Pancreas (tissue), 10 donors: Measurements from ENCODE around the gene CHMP1A. TPM values are rescaled to one million over a fixed set of nuclear protein-coding genes. Genes with fewer than 3 reads are reported as not detected.
"Not testable (repeated sequence)": the region's sequence is repeated elsewhere in the genome, so short reads cannot be mapped to it uniquely, and the experiment has no call there.

Source experiments
- ATAC-seq, 4 donors: fragments of 200-7000 bp; cut with Tn5 transposase; one replicate each; pipeline versions ENCODE4 v1.8.0 to v1.9.1; 2020; ENCODE audit warnings: mild to moderate bottlenecking in 4 of 4, moderate library complexity in 4 of 4
- DNase-seq, 6 donors: peaks; one replicate each; pipeline ENCODE4 v3.0.0-alpha.2; 2020
- FAIRE-seq: peaks from 2 replicates; lab custom pipeline; 2012; peaks lifted over from hg19 to GRCh38; lab: Jason Lieb, UNC
- H3K27ac ChIP-seq, 4 donors: fragments of 200-600 bp; sonication (generic); 1 replicate in 3 of 4; 2 replicates in 1 of 4; pipeline versions ENCODE4 v1.5.0 to v1.8.0; 2020
- H3K27me3 ChIP-seq, 4 donors: fragments of 200-600 bp; one replicate each; pipeline ENCODE4 v1.8.0; 2021
- H3K36me3 ChIP-seq, 3 donors: fragments of 200-600 bp; sonication (generic) in 1 of 3; one replicate each; pipeline versions ENCODE4 v1.5.0 to v1.8.0; 2020 to 2021
- H3K4me1 ChIP-seq, 3 donors: fragments of 200-600 bp; one replicate each; pipeline ENCODE4 v1.8.0; 2021
- H3K4me3 ChIP-seq, 4 donors: fragments of 200-600 bp; sonication (generic) in 2 of 4; one replicate each; pipeline versions ENCODE4 v1.5.0 to v1.8.0; 2020 to 2021
- H3K9me3 ChIP-seq, 4 donors: fragments of 200-600 bp; one replicate each; pipeline ENCODE4 v1.8.0; 2021
- CTCF ChIP-seq, 4 donors: fragments of 200-600 bp; sonication (generic) in 3 of 4; IDR thresholded peaks; one replicate each; pipeline versions ENCODE4 v1.5.0 to v1.8.0; 2021; ENCODE audit warnings: antibody characterized with exemption in 4 of 4
- WGBS, 2 donors: extraction: QIAGEN DNeasy Blood & Tissue Kit; methylation state at CpG; one replicate each; pipeline ENCODE4 v1.1.7; 2013; 5-methylcytosine and 5-hydroxymethylcytosine counted together
- intact Hi-C, 3 donors: fragments of 100-400 bp; cut with DNase I; formaldehyde crosslinking; loops; one replicate each; pipeline versions ENCODE4 v1.11.1 to v1.14.2; 2022
- polyA plus RNA-seq, 2 donors: library from polyadenylated mRNA; stranded (reverse); fragments of 200-250 nt; gene quantifications; one replicate each; pipeline ENCODE4 v1.2.3, GENCODE V29; 2013
- total RNA-seq, 6 donors: library from RNA; stranded (reverse); fragmentation: NEBNext Ultra II Directional in 4 of 6; extraction: Animal tissue kit (Norgen Biotek cat#: 25700) in 4 of 6; gene quantifications; one replicate each; pipeline versions ENCODE4 v1.2.1 to v1.2.4, GENCODE V29; 2021 to 2023
- donor health status: healthy with polysubstance abuse.
- donor health status: DM: no; HTN: no; CAD: no; lungs with moderate emphysema.
- donor health status: DM: no; HTN: no; CAD: no.
- donor health status: control.
- donor health status: control.
- donor health status: Bipolar disorder and iron deficiency.
- donor health status: DM: yes; HTN: yes; CAD: no.
- donor health status: DM: no; HTN: no; CAD: no.
- donor health status: DM: no; HTN: no; CAD: no.
- donor health status: DM: yes; HTN: yes; CAD: no.

The CHMP1A gene
- total and polyA plus RNA-seq, 8 donors = 27.6 to 71.4 (median 32.2) TPM

DNA sequence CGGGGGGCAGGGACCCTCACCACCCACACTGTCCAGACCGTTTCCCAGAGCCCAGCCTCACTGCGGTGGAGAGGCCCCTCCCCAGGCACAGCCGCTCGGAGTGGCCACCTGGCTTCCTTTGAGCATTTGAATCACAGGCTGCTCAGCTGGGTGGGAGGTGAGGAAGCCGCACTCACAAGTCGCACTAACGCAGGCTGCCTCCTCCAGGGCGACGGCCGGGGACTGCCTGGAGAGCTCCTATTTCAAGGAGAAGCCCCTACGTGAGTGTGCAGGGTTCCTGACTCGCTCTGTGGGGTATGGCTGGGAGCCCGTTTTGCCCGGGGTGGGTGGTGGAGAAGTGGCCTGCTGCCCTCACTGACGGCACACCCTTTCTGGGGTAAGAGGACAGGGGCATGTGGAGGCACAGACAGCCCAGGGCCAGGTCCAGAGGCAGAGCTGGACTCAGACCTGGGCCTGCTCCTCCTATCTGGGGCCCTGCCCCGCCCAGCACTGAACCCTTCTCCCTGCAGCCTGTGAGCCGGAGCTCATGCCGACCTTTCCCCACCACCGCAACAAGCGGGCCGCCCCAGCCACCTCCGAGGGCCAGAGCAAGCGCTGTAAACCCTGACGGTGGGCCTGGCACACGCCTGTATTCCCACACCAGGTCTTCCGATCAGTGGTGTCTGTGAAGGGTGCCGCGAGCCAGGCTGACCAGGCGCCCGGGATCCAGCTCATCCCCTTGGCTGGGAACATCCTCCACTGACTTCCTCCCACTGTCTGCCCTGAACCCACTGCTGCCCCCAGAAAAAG, 37.8 kb upstream of the CHMP1A start:
- Histone ChIP-seq H3K27ac (no peak overlapping the region), H3K9me3 (no peaks in the 10 kb centered on the region), H3K4me1 (peaks cover 0 to 7% (median 4%) of the 10 kb centered on the region in 3 donors), H3K4me3 (no peak overlapping the region), H3K36me3 (peaks cover 0 to 36% (median 32%) of the 10 kb centered on the region in 3 donors), H3K27me3 (no peaks in the 10 kb centered on the region)
- intact Hi-C loops = no loop called here
- ATAC-seq = no peak
- TF ChIP-seq CTCF (IDR thresholded peaks at IDR 0.05) = no peak
- FAIRE-seq = no peak
- peak in 3 of 6 donors; percentile 18 to 80 (median 40) for DNase-seq
- WGBS, 2 donors = 87 to 89% methylated on average over 31 of the region's 31 CpGs

GRCh38 chr16:89694784-89695085, 37.2 kb upstream of the CHMP1A start:
- peaks cover 0 to 36% (median 35%) of the 10 kb centered on the region in 3 donors for H3K36me3 ChIP-seq
- H3K4me1 ChIP-seq, H3K9me3 ChIP-seq, H3K27ac ChIP-seq, FAIRE-seq, H3K27me3 ChIP-seq, ATAC-seq, intact Hi-C loops, H3K4me3 ChIP-seq: not testable (repeated sequence)
- peak in 3 of 6 donors; percentile 16 to 46 (median 28) for DNase-seq
- 94 to 95% methylated on average over 16 to 23 of the region's 23 CpGs for WGBS, 2 donors

GRCh38 chr16:89693931-89694783, 36.6 kb upstream of the CHMP1A start:
- no peaks in the 10 kb centered on the region for H3K27me3 ChIP-seq
- no peak overlapping the region for H3K27ac ChIP-seq
- intact Hi-C loops = no loop called here
- no peak for FAIRE-seq
- H3K4me1 ChIP-seq = no peaks in the 10 kb centered on the region
- TF ChIP-seq CTCF (IDR thresholded peaks at IDR 0.05) = no peak
- H3K4me3 ChIP-seq = no peak overlapping the region
- H3K9me3 ChIP-seq = no peaks in the 10 kb centered on the region
- WGBS, 2 donors = 89 to 91% methylated on average over 32 of the region's 32 CpGs
- no peak for ATAC-seq
- peaks cover 0 to 36% (median 35%) of the 10 kb centered on the region in 3 donors for H3K36me3 ChIP-seq
- peak in 2 of 6 donors; percentile 19 to 72 for DNase-seq

GRCh38 chr16:89693289-89693731, 35.8 kb upstream of the CHMP1A start:
- ATAC-seq (no peak), DNase-seq (peak in 1 of 6 donors; percentile 46), FAIRE-seq (no peak)
- TF ChIP-seq CTCF (IDR thresholded peaks at IDR 0.05) = no peak
- no peaks in the 10 kb centered on the region for H3K9me3 ChIP-seq
- H3K36me3 ChIP-seq = peaks cover 0 to 36% (median 35%) of the 10 kb centered on the region in 3 donors
- WGBS, 2 donors = 90 to 91% methylated on average over 11 of the region's 11 CpGs
- peaks cover under 1 to 6% (median 2%) of the 10 kb centered on the region in 3 donors for H3K4me1 ChIP-seq
- H3K27ac ChIP-seq = no peak overlapping the region
- H3K27me3 ChIP-seq = no peaks in the 10 kb centered on the region
- intact Hi-C loops = no loop called here
- H3K4me3 ChIP-seq = no peak overlapping the region

DNA sequence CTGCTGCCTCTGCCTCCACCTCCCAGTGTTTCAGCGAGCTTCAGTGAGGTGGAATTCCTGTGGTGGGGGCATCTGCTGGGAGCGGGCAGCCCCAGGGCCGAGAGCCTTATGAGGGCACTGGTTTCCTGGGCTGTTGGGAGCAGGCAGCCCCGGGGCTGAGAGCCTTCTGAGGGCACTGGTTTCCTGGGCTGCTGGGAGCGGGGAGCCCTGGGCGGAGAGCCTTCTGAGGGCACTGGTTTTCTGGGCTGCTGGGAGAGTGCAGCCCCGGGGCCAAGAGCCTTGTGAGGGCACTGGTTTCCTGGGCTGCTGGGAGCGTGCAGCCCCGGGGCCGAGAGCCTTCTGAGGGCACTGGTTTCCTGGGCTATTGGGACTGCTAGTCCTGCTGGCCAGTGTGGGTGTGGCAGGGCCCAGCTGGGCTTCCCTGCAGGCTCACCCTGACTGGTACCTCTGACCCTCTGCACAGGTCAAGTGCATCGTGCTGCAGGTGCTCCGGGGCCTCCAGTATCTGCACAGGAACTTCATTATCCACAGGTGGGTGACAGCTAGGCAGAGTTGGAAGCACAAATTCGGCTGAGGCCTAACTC, 34.6 kb upstream of the CHMP1A start:
- peak in 1 of 6 donors; percentile 52 for DNase-seq
- no peak for ATAC-seq
- no peak for FAIRE-seq
- H3K4me3 ChIP-seq = no peak overlapping the region
- intact Hi-C loops = no loop called here
- no peak for TF ChIP-seq CTCF (IDR thresholded peaks at IDR 0.05)
- H3K9me3 ChIP-seq = no peaks in the 10 kb centered on the region
- H3K27ac ChIP-seq = no peak overlapping the region
- 92 to 97% methylated on average over 12 to 13 of the region's 13 CpGs for WGBS, 2 donors
- H3K36me3 ChIP-seq = peaks cover 0 to 36% (median 35%) of the 10 kb centered on the region in 3 donors
- H3K27me3 ChIP-seq = no peaks in the 10 kb centered on the region
- H3K4me1 ChIP-seq = peaks cover 9 to 16% (median 12%) of the 10 kb centered on the region in 3 donors
